H1 (cell line): ENCODE data around the gene METTL22. TPM values are rescaled to one million over a fixed set of nuclear protein-coding genes. Genes with fewer than 3 reads are reported as not detected.

Experiments used
- KDM4A ChIP-seq: IDR thresholded peaks from one replicate; pipeline ENCODE4 v1.7.1; 2012; ENCODE audit warnings: low read depth, mild to moderate bottlenecking, moderate library complexity, low read length, inconsistent platforms; ENCODE audit not compliant: severe bottlenecking
- TAF7 ChIP-seq: optimal IDR thresholded peaks from 2 replicates; pipeline ENCODE3; 2011; ENCODE audit warnings: low read depth, mild to moderate bottlenecking, inconsistent platforms, low read length, moderate library complexity, borderline replicate concordance
- polyA plus RNA-seq, 7 experiments: library from polyadenylated mRNA; depleted of rRNA in 3 of 7; stranded (reverse) in 5 of 7; unstranded in 2 of 7; fragments of >200 nt in 5 of 7; fragments of 200-250 nt in 2 of 7; gene quantifications; 1 replicate in 5 of 7; 2 replicates in 1 of 7; 4 replicates in 1 of 7; pipeline versions ENCODE4 v1.2.1 to v1.2.3, GENCODE V29; 2011 to 2013; ENCODE audit warnings: missing spikeins in 2 of 7, mixed read lengths in 2 of 7
- total RNA-seq: library from RNA; stranded (reverse); fragmentation: NEBNext Ultra II Directional; extraction: Animal tissue kit (Norgen Biotek cat#: 25700); gene quantifications from 2 replicates; pipeline ENCODE4 v1.2.1, GENCODE V29; 2021

METTL22 gene
- total and polyA plus RNA-seq, 2 of the 8 experiments (the other 6 are each of a cell fraction or from before 2014, with no cell fraction given), result 56.7 to 85.2 TPM

DNA sequence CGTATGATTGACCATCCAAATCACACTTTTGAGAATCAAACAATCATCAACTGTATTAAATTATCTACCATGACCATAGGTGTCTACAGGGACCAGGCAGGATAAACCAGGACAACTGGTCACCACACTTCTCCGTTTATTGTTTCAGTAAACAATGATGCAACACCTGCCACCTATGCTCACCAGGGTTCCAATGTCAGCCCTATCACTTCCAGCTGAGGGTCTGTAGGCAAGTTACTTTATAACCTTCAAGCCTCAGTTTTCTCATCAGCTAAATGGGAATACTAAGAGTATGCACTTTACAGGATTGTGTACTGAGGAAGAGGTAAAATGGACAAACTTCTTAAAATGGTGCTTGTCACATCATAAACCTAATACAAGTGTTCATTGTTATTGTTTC is 46.1 kb upstream of the METTL22 start (continued):
- TF ChIP-seq TAF7 (no peak), KDM4A (no peak)
- TF ChIP-seq, all 59 proteins: peak for 0
